PC-9 (cell line): ENCODE data around the gene PTPRG. TPM values are rescaled to one million over a fixed set of nuclear protein-coding genes. Genes with fewer than 3 reads are reported as not detected.

ENCODE experiments used
- BruUV-seq: library from RNA; stranded (reverse); fragments of 400-500 nt; replicated peaks from 2 replicates; lab custom pipeline; 2021; lab: Mats Ljungman, UMichigan
- CTCF ChIA-PET: fragments of 300-600 bp; sonication (Branson Sonifier 250); formaldehyde crosslinking; loops from one replicate; lab custom pipeline; 2022; ENCODE audit warnings: antibody characterized with exemption; lab: Charles Lee
- POLR2A ChIA-PET: fragments of 300-600 bp; sonication (Branson Sonifier 250); formaldehyde crosslinking; loops from one replicate; lab custom pipeline; 2022; ENCODE audit warnings: antibody characterized with exemption; ENCODE audit not compliant: unreplicated experiment; lab: Charles Lee
- DNase-seq, 2 experiments: peaks; one replicate each; pipeline versions ENCODE4 v3.0.0 to v3.0.0-alpha.2; 2015 to 2022; ENCODE audit warnings: mixed read lengths in 1 of 2
- H2AFZ ChIP-seq: fragments of 200-600 bp; sonication (generic); 2 replicates; pipeline ENCODE4 v1.8.1; 2017; ENCODE audit warnings: antibody characterized with exemption
- H3F3A ChIP-seq: fragments of 200-600 bp; sonication (generic); 2 replicates; pipeline ENCODE4 v1.8.1; 2017; ENCODE audit warnings: antibody characterized with exemption, mild to moderate bottlenecking, low read depth; ENCODE audit not compliant: insufficient read depth
- H3K27ac ChIP-seq: fragments of 200-600 bp; sonication (generic); 2 replicates; pipeline ENCODE4 v1.6.1; 2016; ENCODE audit warnings: mixed run types
- H3K27me3 ChIP-seq: fragments of 200-600 bp; sonication (generic); 2 replicates; pipeline ENCODE4 v1.6.1; 2016; ENCODE audit warnings: low read depth, mixed run types; ENCODE audit not compliant: insufficient read depth
- H3K36me3 ChIP-seq: fragments of 200-600 bp; sonication (generic); 2 replicates; pipeline ENCODE4 v1.6.1; 2016; ENCODE audit warnings: low read depth, mixed run types
- H3K4me1 ChIP-seq: fragments of 200-600 bp; sonication (generic); replicated peaks from 2 replicates; pipeline ENCODE4 v1.6.1; 2016; ENCODE audit warnings: mixed run types; ENCODE audit not compliant: insufficient read depth
- H3K4me2 ChIP-seq: fragments of 200-600 bp; sonication (generic); 2 replicates; pipeline ENCODE4 v1.6.1; 2017; ENCODE audit warnings: mixed run types
- H3K4me3 ChIP-seq: fragments of 200-600 bp; sonication (generic); 2 replicates; pipeline ENCODE4 v1.6.1; 2016; ENCODE audit warnings: mixed run types
- H3K79me2 ChIP-seq: fragments of 200-600 bp; sonication (generic); 2 replicates; pipeline ENCODE4 v1.6.1; 2017; ENCODE audit warnings: low read depth, mixed run types
- H3K9me2 ChIP-seq: fragments of 200-600 bp; sonication (generic); 2 replicates; pipeline ENCODE4 v1.8.1; 2017; ENCODE audit warnings: mild to moderate bottlenecking; ENCODE audit not compliant: insufficient read depth
- H3K9me3 ChIP-seq: fragments of 200-600 bp; sonication (generic); 2 replicates; pipeline ENCODE4 v1.8.1; 2016; ENCODE audit warnings: low read depth; ENCODE audit not compliant: insufficient read depth
- H4K20me1 ChIP-seq: fragments of 200-600 bp; sonication (generic); 2 replicates; pipeline ENCODE4 v1.8.1; 2017; ENCODE audit not compliant: insufficient read depth
- CTCF ChIP-seq: fragments of 200-600 bp; sonication (generic); conservative IDR thresholded peaks from 2 replicates; pipeline ENCODE4 v1.6.1; 2017; ENCODE audit warnings: mixed run types, antibody characterized with exemption, mild to moderate bottlenecking, moderate library complexity
- EZH2 ChIP-seq: fragments of 200-600 bp; sonication (generic); IDR thresholded peaks from 2 replicates; pipeline ENCODE4 v1.8.0; 2017; ENCODE audit warnings: antibody characterized with exemption, low read depth
- intact Hi-C: fragments of 100-400 bp; cut with micrococcal nuclease; formaldehyde crosslinking; loops from one replicate; pipeline ENCODE4 v1.10.0; 2022; ENCODE audit not compliant: unreplicated experiment
- total RNA-seq: library from RNA; stranded (reverse); gene quantifications from 2 replicates; pipeline ENCODE4 v1.2.3, GENCODE V29; 2021

Gene PTPRG
- total RNA-seq, 1 experiment from 2014 or later, result 32.9 TPM

GRCh38 chr3:61884794-61885193 lies 323.4 kb downstream of the PTPRG start:
- Histone ChIP-seq H3K36me3 (no peaks in the 10 kb centered on the region), H3K27ac (no peak overlapping the region), H3K4me1 (no peaks in the 10 kb centered on the region), H3K4me3 (no peak overlapping the region), H3F3A (no peaks in the 10 kb centered on the region), H3K9me2 (0 out of 2 replicates have a peak, but pooled peaks cover 5% of the 10 kb centered on the region), H4K20me1 (no peaks in the 10 kb centered on the region), H2AFZ (no peak overlapping the region), H3K4me2 (no peak overlapping the region), H3K27me3 (no peaks in the 10 kb centered on the region), H3K9me3 (no peaks in the 10 kb centered on the region), H3K79me2 (no peaks in the 10 kb centered on the region)
- ChIA-PET POLR2A (no interaction called here), CTCF (no interaction called here)
- BruUV-seq, result no TSS peak
- intact Hi-C loops, result no loop called here
- no peak for DNase-seq
- TF ChIP-seq CTCF (no peak), EZH2 (no peak)

- intact Hi-C loops, result no loop called here
- Histone ChIP-seq H3K27me3 (no peaks in the 10 kb centered on the region), H3K27ac (no peak overlapping the region), H3K9me2 (0 out of 2 replicates have a peak, but pooled peaks cover 5% of the 10 kb centered on the region), H3K9me3 (no peaks in the 10 kb centered on the region), H4K20me1 (no peaks in the 10 kb centered on the region), H3F3A (no peaks in the 10 kb centered on the region), H3K4me2 (no peak overlapping the region), H2AFZ (no peak overlapping the region), H3K36me3 (no peaks in the 10 kb centered on the region), H3K79me2 (no peaks in the 10 kb centered on the region), H3K4me1 (no peaks in the 10 kb centered on the region), H3K4me3 (no peak overlapping the region)
- ChIA-PET CTCF (no interaction called here), POLR2A (no interaction called here)
- BruUV-seq, result no TSS peak
- DNase-seq, result no peak
- TF ChIP-seq CTCF (no peak), EZH2 (no peak)
Measured at GRCh38 chr3:61885414-61885813, 324.0 kb downstream of the PTPRG start.

- no peak for TF ChIP-seq CTCF
- TF ChIP-seq EZH2, result no peak
- Histone ChIP-seq H3F3A (no peaks in the 10 kb centered on the region), H4K20me1 (no peaks in the 10 kb centered on the region), H3K79me2 (no peaks in the 10 kb centered on the region), H3K9me3 (no peaks in the 10 kb centered on the region), H2AFZ (no peak overlapping the region), H3K36me3 (no peaks in the 10 kb centered on the region), H3K9me2 (no peaks in the 10 kb centered on the region), H3K27me3 (no peaks in the 10 kb centered on the region), H3K27ac (no peak overlapping the region), H3K4me3 (no peak overlapping the region), H3K4me1 (no peaks in the 10 kb centered on the region), H3K4me2 (no peak overlapping the region)
- no TSS peak for BruUV-seq
- ChIA-PET POLR2A (no interaction called here), CTCF (no interaction called here)
- intact Hi-C loops, result no loop called here
- no peak for DNase-seq
Measured at GRCh38 chr3:61887206-61887605, 325.8 kb downstream of the PTPRG start.
